Mesothelial cell of epicardium (in vitro differentiated cells): ENCODE data around the gene FBRSL1. TPM values are rescaled to one million over a fixed set of nuclear protein-coding genes. Genes with fewer than 3 reads are reported as not detected.
"Not testable (repeated sequence)": the region's sequence is repeated elsewhere in the genome, so short reads cannot be mapped to it uniquely, and the experiment has no call there.

Source experiments
- DNase-seq, 2 experiments: peaks; one replicate each; pipeline ENCODE4 v3.0.0; 2021; ENCODE audit warnings: low spot score in 2 of 2; ENCODE audit not compliant: unreplicated experiment in 2 of 2
- H3K27ac Mint-ChIP-seq: 2 replicates; pipeline ENCODE4 v1.8.0; 2021; ENCODE audit warnings: mixed read lengths
- H3K27me3 Mint-ChIP-seq: 2 replicates; pipeline ENCODE4 v1.8.0; 2021; ENCODE audit warnings: low read depth, mixed read lengths
- H3K36me3 Mint-ChIP-seq: 2 replicates; pipeline ENCODE4 v1.8.0; 2021; ENCODE audit warnings: mixed read lengths
- H3K4me1 Mint-ChIP-seq: 2 replicates; pipeline ENCODE4 v1.8.0; 2021; ENCODE audit warnings: mixed read lengths
- H3K4me3 Mint-ChIP-seq: 2 replicates; pipeline ENCODE4 v1.8.0; 2021; ENCODE audit warnings: mild to moderate bottlenecking, moderate library complexity, mixed read lengths
- H3K9me3 Mint-ChIP-seq: 2 replicates; pipeline ENCODE4 v1.8.0; 2021; ENCODE audit warnings: mixed read lengths
- total RNA-seq: library from RNA; stranded (reverse); gene quantifications from 3 replicates; pipeline ENCODE4 v1.2.1, GENCODE V29; 2021
- TF ChIP-seq, protein P1 (sequence below): fragments of 200-600 bp; sonication (generic); IDR thresholded peaks from one replicate; pipeline ENCODE4 v1.5.0; 2021; ENCODE audit warnings: antibody characterized with exemption; ENCODE audit not compliant: unreplicated experiment

Gene FBRSL1
- total RNA-seq, 1 donor from 2014 or later = 115 TPM

DNA sequence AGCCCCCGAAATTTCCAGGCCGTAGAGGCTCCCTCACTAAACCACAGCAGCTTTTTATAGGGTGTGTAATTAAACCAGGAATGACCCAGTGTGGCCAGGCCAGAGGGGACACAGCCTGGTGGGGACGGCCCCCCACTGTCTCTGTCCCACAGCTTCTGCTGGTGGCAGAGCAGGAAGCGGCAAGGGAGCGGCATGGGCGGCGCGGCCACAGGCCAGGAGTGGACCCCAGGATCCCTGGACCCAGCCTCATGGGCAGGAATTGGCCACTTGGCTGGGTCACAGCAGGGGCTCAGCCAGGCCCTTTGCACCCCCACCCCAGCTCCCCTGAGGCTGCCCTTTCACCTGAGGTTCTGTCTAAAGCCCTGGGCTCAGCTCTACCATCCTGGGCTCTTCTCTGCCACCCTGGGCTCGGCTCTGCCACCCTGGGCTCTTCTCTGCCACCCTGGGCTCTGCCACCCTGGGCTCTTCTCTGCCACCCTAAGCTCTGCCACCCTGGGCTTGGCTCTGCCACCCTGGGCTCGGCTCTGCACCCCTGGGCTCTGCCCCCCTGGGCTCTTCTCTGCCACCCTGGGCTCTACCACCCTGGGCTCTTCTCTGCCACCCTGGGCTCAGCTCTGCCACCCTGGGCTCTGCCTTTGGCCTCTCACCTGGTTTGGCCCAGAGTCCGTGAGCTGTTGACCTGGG lies 39.3 kb downstream of the FBRSL1 start:
- TF ChIP-seq, protein P1, sequence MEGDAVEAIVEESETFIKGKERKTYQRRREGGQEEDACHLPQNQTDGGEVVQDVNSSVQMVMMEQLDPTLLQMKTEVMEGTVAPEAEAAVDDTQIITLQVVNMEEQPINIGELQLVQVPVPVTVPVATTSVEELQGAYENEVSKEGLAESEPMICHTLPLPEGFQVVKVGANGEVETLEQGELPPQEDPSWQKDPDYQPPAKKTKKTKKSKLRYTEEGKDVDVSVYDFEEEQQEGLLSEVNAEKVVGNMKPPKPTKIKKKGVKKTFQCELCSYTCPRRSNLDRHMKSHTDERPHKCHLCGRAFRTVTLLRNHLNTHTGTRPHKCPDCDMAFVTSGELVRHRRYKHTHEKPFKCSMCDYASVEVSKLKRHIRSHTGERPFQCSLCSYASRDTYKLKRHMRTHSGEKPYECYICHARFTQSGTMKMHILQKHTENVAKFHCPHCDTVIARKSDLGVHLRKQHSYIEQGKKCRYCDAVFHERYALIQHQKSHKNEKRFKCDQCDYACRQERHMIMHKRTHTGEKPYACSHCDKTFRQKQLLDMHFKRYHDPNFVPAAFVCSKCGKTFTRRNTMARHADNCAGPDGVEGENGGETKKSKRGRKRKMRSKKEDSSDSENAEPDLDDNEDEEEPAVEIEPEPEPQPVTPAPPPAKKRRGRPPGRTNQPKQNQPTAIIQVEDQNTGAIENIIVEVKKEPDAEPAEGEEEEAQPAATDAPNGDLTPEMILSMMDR = no peak
- DNase-seq = no peak
- Mint-ChIP-seq H3K4me1 (no peaks in the 10 kb centered on the region), H3K9me3 (no peaks in the 10 kb centered on the region), H3K27ac (no peak overlapping the region), H3K36me3 (peaks cover 15% of the 10 kb centered on the region), H3K27me3 (no peaks in the 10 kb centered on the region), H3K4me3 (no peak overlapping the region)

DNA sequence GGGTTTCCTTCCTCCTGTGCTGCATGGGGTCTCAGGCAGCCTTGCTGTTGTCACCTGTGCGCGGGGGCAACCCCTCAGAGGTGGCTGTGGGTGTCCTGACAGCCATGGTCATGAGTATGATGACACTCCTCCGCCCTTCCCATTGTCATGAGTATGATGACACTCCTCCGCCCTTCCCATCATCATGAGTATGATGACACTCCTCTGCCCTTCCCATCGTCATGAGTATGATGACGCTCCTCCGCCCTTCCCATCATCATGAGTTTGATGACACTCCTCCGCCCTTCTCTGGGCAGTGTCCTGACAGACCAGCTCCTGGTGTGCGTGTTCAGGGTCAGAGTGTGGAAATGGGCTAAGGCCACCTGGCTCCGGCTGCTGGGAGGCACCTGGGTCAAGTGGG lies 40.0 kb downstream of the FBRSL1 start:
- H3K27ac Mint-ChIP-seq = no peak overlapping the region
- H3K27me3 Mint-ChIP-seq = no peaks in the 10 kb centered on the region
- DNase-seq = no peak
- no peaks in the 10 kb centered on the region for H3K4me1 Mint-ChIP-seq
- no peaks in the 10 kb centered on the region for H3K9me3 Mint-ChIP-seq
- TF ChIP-seq, protein P1 = no peak
- H3K4me3 Mint-ChIP-seq = no peak overlapping the region
- peaks cover 19% of the 10 kb centered on the region for H3K36me3 Mint-ChIP-seq

DNA sequence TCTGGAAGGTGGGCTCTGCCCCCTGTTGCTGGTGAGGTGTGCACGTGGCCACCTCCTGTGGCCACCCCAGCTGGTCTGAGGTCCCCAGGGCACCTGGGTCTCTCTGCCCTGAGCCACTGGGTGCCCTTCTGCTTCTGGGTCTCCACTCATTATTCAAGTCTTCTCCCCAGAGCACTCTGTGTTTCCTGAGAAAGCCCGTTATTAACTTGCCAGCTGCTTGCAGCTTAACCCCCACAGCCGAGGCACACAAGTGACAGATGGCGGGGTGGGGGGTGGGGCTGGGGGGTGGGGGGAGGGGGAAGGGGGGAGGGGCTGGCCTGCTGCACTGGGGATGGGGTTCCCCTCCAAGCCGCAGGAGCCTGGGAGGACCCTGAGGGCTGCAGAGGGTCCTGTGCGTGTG lies 40.5 kb downstream of the FBRSL1 start:
- DNase-seq = no peak

DNA sequence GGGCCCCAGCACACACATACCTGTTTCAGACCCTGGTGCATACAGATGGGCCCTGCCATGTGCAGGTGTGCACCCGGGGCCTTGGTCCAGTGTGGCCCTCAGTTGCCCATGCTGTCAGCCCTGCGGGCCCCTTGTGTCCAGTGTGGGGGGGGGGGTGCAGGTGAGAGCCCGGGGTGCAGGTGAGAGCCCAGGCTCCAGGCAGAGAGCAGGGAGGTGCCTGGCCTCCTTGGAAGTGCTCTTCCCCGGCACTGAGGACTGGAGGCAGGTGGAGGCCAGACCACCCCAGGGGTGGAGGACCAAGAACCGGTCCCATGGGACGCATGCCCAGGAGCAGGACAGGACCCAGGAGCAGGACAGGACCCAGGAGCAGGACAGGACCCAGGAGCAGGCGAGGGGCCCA lies 40.9 kb downstream of the FBRSL1 start:
- Mint-ChIP-seq H3K27ac (no peak overlapping the region), H3K9me3 (peaks cover 6% of the 10 kb centered on the region), H3K4me3 (no peak overlapping the region), H3K36me3 (peaks cover 25% of the 10 kb centered on the region), H3K4me1 (no peaks in the 10 kb centered on the region), H3K27me3 (no peaks in the 10 kb centered on the region)
- TF ChIP-seq, protein P1 = no peak
- DNase-seq = no peak

More for the DNA sequence above, 40.5 kb downstream of the FBRSL1 start:
- peaks cover 4% of the 10 kb centered on the region for H3K9me3 Mint-ChIP-seq
- no peaks in the 10 kb centered on the region for H3K27me3 Mint-ChIP-seq
- H3K4me3 Mint-ChIP-seq = no peak overlapping the region
- TF ChIP-seq, protein P1 = no peak
- no peak overlapping the region for H3K27ac Mint-ChIP-seq
- H3K36me3 Mint-ChIP-seq = peaks cover 24% of the 10 kb centered on the region
- H3K4me1 Mint-ChIP-seq = no peaks in the 10 kb centered on the region

DNA sequence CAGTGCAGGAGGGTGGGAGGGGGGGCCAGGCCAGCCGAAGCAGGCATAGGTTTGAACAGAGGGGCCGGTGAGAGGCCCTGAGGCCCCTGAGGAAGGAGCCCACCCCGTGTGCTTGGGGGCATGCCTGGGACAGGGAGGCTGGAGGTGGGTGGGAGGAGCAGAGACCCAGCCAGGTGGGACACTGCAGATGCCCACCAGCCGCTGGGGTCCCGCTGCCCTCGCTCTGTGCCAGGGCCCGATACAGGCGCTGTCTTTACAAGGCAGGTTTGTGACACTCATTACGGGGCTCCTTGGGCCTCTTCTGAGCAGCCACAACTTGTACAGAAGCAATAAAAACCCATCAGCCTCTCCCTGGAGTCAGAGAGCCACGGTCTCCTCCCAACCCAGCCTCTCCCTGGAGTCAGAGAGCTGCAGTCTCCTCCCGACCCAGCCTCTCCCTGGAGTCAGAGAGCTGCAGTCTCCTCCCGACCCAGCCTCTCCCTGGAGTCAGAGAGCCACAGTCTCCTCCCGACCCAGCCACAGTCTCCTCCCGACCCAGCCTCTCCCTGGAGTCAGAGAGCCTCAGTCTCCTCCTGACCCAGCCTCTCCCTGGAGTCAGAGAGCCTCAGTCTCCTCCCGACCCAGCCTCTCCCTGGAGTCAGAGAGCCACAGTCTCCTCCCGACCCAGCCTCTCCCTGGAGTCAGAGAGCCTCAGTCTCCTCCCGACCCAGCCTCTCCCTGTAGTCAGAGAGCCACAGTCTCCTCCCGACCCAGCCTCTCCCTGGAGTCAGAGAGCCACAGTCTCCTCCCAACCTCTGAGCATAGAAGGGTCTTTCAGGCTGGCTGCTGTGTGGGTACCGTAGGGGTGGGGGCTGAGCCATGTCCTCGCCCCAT lies 43.0 kb downstream of the FBRSL1 start:
- peaks cover 11% of the 10 kb centered on the region for H3K9me3 Mint-ChIP-seq
- H3K36me3 Mint-ChIP-seq = peaks cover 27% of the 10 kb centered on the region
- not testable (repeated sequence) for H3K4me1 Mint-ChIP-seq, H3K4me3 Mint-ChIP-seq, H3K27me3 Mint-ChIP-seq, H3K27ac Mint-ChIP-seq, DNase-seq

GRCh38 chr12:132533584-132533958 lies 43.6 kb downstream of the FBRSL1 start:
- Mint-ChIP-seq H3K36me3 (peaks cover 27% of the 10 kb centered on the region), H3K4me3 (no peak overlapping the region), H3K27ac (no peak overlapping the region), H3K27me3 (no peaks in the 10 kb centered on the region), H3K9me3 (peaks cover 11% of the 10 kb centered on the region), H3K4me1 (no peaks in the 10 kb centered on the region)
- TF ChIP-seq, protein P1 = no peak
- DNase-seq = no peak
